ENCODE measurements around the gene ACTR1B.

Gene ACTR1B

GRCh38 chr2:97707362-97708047, 43.7 kb upstream of the ACTR1B start:
- ATAC-seq: no peak
- no peak for TF ChIP-seq CREB5 (CRISPR knock-in tag; IDR thresholded peaks at IDR 0.05; ENCODE audit: low read depth)
- TF ChIP-seq ZFP30 (CRISPR knock-in tag; IDR thresholded peaks at IDR 0.05): no peak
- TF ChIP-seq OSR1 (CRISPR knock-in tag; IDR thresholded peaks at IDR 0.05): no peak
- no peak for TF ChIP-seq TCF4 (CRISPR knock-in tag; IDR thresholded peaks at IDR 0.05; ENCODE audit: borderline replicate concordance)
- no peak for TF ChIP-seq SNAI2 (CRISPR knock-in tag; IDR thresholded peaks at IDR 0.05)
- TF ChIP-seq ARNTL (CRISPR knock-in tag; IDR thresholded peaks at IDR 0.05; ENCODE audit: borderline replicate concordance, low read depth): no peak
- no peak for TF ChIP-seq TSHZ2 (CRISPR knock-in tag; IDR thresholded peaks at IDR 0.05)
- TF ChIP-seq ISL1 (CRISPR knock-in tag; IDR thresholded peaks at IDR 0.05): no peak
- no peak for TF ChIP-seq RARB (CRISPR knock-in tag; IDR thresholded peaks at IDR 0.05)
- TF ChIP-seq BACH2 (CRISPR knock-in tag; IDR thresholded peaks at IDR 0.05; ENCODE audit: borderline replicate concordance): no peak
- no peak for TF ChIP-seq PPARA (CRISPR knock-in tag; IDR thresholded peaks at IDR 0.05; ENCODE audit: borderline replicate concordance)
- no peak for TF ChIP-seq CSDC2 (CRISPR knock-in tag; IDR thresholded peaks at IDR 0.05)
- TF ChIP-seq CSRNP3 (CRISPR knock-in tag; IDR thresholded peaks at IDR 0.05): no peak

- TF ChIP-seq ZC3H10 (CRISPR knock-in tag; IDR thresholded peaks at IDR 0.05): no peak
- no peak for ATAC-seq
Measured at GRCh38 chr2:97706708-97707345, 43.0 kb upstream of the ACTR1B start.

GRCh38 chr2:97706112-97706511, 42.3 kb upstream of the ACTR1B start:
- TF ChIP-seq ARNTL (CRISPR knock-in tag; IDR thresholded peaks at IDR 0.05; ENCODE audit: borderline replicate concordance, low read depth): no peak
- TF ChIP-seq ZC3H10 (CRISPR knock-in tag; IDR thresholded peaks at IDR 0.05): no peak
- no peak for TF ChIP-seq BACH2 (CRISPR knock-in tag; IDR thresholded peaks at IDR 0.05; ENCODE audit: borderline replicate concordance)
- TF ChIP-seq CSRNP3 (CRISPR knock-in tag; IDR thresholded peaks at IDR 0.05): no peak
- TF ChIP-seq PATZ1 (CRISPR knock-in tag; IDR thresholded peaks at IDR 0.05; ENCODE audit: borderline replicate concordance): no peak
- no peak for TF ChIP-seq ISL1 (CRISPR knock-in tag; IDR thresholded peaks at IDR 0.05)
- TF ChIP-seq PPARA (CRISPR knock-in tag; IDR thresholded peaks at IDR 0.05; ENCODE audit: borderline replicate concordance): no peak
- no peak for TF ChIP-seq CREB5 (CRISPR knock-in tag; IDR thresholded peaks at IDR 0.05; ENCODE audit: low read depth)
- no peak for TF ChIP-seq ZFP30 (CRISPR knock-in tag; IDR thresholded peaks at IDR 0.05)
- TF ChIP-seq TOX (CRISPR knock-in tag; IDR thresholded peaks at IDR 0.05; ENCODE audit: borderline replicate concordance): no peak
- TF ChIP-seq POU6F1 (CRISPR knock-in tag; IDR thresholded peaks at IDR 0.05; ENCODE audit: borderline replicate concordance, low read depth): no peak
- ATAC-seq: no peak
